RKO (cell line): ENCODE data around the gene DNAJA3.

Source experiments
- DNase-seq: peaks from one replicate; pipeline ENCODE4 v3.0.0-alpha.2; 2016; ENCODE audit warnings: low spot score

Gene DNAJA3

DNA sequence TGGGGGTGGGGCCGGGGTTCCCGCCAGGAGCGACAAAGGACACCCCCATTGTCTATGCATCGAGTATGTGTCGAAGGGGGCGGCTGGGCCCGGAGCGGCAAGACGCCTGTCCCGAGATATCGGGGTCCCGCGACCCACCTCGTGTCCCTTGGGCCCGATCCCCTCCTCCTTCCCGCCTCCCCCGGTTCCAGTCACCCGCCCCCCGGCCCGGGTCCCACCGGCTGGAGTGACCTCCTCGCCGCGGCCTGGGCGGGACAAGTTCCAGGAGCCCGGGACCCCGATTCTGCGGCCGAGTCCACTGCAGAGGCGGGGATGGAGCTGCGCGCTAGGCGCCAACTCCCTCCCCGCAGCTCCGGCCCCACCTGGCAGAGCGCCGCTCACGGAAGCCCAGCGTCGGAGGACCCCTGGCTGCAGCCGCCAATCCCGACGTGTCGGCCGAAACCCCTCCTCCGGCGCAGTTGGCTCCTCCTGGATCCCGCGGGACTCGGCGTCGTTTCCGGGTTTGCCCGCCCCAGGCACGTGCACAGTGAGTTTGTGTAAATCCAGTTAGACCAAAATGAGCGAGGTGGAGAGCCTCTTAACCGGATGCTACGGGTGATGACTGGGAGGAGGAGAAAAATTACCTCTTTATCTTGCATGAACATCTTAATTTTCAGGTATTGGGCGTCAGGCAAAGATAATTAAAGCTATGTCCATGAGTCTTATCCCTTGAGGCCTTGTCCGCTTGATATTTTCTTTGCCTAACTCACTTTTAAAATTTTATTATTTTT is 48.7 kb downstream of the DNAJA3 start, which contains the start of gene NMRAL1:
TSS of gene NMRAL1 (minus strand) at position 434 of the 770 bp plus-strand sequence. CDS start 493 bp downstream, outside the sequence.
- DNase-seq = peak; percentile 96

DNA sequence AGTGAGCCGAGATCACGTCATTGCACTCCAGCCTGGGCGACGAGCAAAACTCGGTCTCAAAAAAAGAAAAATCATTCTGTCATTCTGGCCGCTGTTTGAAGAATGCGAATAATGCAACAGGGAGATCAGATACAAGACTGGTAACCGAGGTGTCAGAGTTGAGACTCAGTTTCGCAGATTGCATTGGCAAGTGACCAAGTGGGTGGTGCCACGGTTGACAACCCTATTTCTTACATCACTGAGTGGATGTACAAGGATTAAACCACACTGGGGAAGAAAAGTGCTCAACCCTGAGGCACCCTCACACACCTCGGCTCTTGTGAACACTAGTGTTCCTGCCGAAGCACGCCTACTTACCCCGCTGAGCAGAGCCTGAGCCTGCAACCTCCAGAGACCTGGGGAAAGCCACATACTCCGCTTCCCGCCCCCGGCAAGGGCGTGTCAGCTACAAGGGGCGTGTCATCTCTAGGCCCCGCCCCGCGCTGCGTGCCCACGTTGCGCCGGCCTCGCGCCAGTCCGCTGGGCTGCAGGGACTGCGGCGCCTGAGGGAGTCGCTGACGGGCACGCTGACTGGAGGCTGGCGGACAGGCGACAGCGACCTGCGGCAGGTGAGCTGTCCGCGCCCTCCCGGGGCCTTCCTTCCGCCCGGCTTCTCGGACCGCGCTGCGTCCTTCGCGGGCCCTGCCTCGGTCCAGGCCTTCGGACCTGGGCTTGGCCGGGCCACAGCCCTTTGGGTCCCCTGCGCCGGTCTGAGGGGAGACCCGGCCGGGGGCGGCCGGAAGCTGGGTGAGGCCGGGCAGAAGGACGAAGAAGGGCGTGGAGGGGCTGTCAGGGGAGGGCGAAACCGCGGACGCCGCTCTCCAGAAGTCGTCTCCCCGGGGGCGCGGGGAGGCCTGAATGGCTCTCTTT is 50.5 kb downstream of the DNAJA3 start, which contains the start of gene HMOX2:
TSS of gene HMOX2 (plus strand) at position 519 of the 909 bp plus-strand sequence. CDS start 29,127 bp downstream, outside the sequence.
- peak; percentile 95 for DNase-seq

DNA sequence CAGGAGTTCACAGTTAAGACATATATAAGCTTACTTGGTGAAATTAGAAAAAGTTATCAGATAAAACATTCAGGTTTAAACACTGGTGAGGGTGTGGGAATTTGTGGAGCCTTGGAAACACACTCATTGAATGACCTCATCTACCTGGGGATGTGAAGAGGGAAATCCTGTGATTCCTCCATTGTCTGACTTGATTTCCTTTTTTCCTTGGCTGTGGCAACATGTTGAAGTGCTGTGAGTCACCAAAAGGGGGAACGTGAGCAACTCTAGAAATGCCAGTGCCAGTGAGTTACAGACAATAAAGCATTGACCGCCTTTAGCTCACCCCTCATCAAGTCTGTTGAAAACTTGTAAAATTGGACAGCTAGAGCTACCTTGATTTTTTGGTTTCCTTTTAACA is 52.3 kb downstream of the DNAJA3 start:
- peak; percentile 74 for DNase-seq

DNA sequence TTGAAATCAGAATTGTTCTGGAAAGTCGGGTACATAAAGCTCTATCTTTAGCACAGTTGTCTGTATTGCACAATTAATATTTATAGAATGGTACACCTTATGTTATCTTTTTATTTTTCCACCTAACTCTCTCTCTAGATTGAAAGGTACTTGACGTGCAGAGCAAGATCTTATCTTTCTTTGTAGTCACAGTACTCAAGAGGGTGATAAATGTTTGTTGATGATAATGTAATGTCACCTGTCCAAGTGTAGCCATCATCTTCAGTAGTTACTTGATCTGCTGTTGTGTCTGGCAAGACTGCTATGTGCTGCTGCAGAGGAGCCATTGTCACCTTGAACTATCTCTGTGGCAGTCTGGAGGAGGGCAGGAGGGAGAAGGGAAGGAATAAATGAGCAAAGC is 55.9 kb downstream of the DNAJA3 start:
- no peak for DNase-seq

DNA sequence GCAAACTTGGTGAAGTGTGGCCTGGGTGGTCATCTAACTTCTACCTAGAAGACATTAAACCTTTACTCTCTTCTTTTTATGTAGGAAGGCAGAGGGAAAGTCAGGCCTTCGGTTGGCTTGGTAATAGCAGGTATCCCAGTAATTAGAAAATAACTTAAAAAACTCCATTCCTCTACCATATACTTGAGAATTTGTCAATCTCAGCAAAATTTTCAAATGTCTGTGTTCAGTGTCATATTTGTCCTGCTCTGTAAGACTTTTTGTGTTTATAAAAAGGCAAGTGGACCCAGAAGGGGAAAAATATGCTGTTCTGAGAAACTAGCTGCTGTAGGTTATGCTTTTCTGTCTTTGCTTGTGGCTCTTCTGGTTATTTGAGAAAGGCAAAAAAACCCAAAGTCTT is 56.3 kb downstream of the DNAJA3 start:
- DNase-seq = no peak

DNA sequence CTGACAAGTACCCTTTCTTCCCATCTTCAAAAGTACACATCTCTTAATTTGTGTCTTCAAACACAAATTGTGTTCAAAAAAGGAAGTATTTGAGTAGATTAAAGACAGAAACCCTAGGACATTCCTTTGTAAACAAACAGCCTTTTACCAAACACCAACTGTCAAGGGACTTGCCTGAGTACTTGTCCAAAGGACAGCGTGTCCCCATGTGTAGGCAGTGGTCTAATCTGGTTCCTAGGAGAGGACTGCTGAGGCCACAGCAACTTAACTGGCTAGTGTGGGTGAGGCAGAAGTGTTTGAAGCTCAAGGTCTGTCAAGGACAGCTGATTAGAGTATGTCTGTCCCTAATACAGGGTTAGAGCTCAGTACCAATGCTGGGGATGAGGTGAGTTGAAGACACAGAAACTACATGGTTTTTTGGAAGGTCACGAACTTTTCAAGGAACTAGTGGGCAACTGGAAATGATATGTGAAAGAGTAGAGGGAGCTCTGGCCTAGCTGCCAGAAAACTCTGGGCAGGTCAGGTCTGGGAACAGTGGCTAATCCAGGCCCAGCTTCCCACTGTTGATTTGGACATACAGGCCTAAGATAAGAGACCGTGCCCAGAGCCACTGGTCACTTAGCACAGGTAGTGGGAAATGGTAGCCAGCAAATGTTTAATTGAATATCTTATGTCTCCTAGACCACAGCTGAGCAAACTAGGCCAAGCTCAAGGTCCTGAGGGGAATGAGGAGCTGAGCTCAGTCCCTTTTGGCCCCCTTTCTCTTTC is 60.6 kb downstream of the DNAJA3 start:
- no peak for DNase-seq

DNA sequence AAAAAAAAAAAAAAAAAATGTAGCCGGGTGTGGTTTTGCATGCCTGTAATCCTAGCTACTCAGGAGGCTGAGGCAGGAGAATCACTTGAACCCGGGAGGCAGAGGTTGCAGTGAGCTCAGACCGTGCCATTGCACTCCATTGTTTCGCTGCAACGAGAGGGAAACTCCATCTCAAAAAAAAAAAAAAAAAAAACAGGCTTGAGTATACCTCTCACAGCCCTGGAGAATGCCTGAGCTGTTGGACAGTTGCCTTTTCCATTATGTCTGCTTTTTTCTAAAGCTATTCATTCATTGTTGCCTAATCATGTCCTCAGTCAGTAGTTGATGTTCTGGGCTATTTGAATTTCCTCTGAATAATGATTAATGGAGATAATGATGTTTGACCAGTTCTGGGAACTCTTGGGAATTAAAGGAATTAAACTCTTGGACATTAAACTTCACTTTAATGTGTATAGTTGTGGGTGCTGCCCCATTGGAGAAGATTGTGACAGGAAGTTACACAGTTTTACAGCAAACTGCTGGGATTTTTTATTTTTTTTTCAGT is 62.4 kb downstream of the DNAJA3 start:
- DNase-seq = no peak

DNA sequence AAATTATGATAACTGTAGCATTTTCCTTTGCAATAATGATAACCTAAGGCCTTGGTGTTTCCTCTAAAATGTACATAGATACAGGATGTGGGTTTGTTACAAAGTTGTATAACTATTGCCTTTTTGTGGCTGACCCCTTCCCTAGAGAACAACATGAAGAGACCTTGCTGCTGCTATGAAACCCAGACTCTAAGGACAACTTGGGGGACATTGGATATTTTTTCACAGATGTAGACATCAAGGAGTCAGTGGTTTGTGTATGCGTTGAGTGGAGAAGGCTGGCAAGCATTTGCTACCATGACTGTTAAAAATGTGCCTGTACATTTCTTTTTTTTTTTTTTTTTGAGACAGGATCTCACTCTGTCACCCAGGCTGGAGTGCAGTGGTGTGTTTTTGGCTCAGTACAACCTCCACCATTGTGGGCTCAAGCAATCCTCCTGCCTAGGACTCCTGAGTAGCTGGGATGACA is 62.9 kb downstream of the DNAJA3 start:
- DNase-seq = no peak

DNA sequence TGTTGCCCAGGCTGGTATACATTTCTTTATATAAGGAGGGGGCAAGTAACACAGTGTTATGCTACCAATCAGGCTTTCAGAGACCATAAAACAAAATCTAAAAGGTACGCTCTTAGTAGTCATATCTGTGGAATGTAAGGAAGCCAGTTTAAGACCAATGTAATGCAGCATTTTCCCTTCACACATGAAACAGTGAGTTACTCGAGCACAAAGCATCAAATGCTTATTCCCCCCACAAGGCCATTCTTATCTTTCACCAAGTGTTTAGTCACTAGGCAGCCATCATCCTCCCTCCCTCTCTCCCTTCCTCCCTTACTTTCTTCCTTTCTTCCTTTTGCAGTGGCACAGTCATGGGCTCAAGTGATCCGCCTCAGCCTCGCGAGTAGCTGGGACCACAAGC is 63.4 kb downstream of the DNAJA3 start:
- DNase-seq = no peak

DNA sequence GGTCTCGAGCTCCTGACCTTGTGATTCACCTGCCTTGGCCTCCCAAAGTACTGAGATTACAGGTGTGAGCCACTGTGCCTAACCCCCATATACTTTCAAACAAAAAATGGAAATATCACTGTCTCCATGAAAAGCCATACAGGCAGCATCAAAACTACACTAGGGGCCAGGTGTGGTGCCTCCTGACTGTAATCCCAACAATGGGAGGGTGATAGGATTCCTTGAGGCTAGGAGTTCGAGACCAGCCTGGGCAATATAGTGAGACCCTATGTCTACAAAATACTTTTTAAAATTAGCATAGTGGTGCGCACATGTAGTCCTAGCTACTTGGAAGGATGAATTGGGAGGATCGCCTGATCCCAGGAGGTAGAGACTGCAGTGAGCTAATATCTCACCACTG is 66.2 kb downstream of the DNAJA3 start:
- no peak for DNase-seq

DNA sequence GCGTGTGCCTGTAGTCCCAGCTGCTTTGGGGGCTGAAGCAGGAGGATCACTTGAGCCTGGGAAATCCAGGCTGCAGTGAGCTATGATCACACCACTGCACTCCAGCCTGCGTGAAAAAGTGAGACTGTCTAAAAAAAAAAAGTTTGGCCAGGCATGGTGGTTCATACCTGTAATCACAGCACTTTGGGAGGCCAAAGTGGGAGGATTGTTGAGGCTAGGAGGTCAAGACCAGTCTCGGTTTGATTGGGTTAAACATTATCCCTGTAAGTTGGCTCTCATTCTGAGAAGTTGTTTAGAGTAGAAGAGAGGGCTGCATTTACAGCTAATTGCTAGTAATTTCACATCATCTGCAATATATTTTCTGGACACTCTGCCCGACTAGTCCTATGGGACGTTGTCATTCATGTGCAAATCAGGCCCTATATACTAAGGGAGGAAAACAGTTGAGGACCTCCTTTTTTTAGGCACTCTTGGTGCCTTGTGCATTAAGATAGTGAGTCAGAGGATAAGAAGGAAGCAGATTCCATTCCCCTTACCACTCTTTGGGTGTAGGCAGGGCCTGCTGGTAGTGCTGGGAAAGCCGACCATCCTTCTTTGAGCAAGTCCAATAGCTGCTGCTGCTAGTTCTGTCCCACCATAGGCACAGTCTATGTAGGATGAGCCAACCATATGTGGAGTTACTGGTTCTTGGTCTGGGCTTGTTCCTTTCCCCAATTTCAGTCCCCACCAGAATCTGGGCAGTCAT is 69.2 kb downstream of the DNAJA3 start:
- peak; percentile 73 for DNase-seq

DNA sequence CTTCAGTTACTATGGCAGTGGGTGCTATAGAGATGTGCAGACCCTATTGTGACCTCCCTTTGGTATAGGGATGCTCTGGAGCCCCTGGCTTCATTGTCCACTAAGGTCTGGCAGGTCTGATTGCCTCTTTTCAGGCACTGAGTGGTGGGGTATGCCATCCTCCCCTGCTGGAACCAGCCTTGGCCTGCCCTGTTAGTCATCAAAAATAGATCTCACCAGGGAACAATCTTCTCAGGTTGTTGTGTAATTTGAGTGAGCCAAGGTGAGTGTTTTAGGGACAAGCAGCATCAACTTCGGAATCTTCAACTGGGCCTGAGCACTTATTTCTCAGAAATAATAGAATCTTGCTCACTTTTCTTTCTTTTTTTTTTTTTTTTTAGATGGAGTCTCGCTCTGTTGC is 70.1 kb downstream of the DNAJA3 start:
- DNase-seq = no peak

DNA sequence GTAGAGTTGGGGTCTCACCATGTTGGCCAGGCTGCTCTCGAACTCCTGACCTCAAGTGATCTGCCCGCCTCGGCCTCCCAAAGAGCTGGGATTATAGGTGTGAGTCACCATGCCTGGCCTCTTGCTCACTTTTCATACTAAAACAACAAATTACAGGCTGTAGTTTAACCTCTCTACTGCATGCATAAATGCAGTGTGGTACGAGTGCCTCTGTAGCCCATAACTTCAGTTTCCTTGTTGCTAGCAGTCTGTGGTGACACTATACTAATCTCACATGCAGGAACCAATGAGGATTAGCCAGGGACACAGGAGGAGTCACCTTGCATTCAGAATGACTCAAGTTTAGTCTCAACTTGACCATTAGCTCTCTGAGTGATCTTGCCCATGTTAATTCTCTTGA is 70.6 kb downstream of the DNAJA3 start:
- peak; percentile 86 for DNase-seq

DNA sequence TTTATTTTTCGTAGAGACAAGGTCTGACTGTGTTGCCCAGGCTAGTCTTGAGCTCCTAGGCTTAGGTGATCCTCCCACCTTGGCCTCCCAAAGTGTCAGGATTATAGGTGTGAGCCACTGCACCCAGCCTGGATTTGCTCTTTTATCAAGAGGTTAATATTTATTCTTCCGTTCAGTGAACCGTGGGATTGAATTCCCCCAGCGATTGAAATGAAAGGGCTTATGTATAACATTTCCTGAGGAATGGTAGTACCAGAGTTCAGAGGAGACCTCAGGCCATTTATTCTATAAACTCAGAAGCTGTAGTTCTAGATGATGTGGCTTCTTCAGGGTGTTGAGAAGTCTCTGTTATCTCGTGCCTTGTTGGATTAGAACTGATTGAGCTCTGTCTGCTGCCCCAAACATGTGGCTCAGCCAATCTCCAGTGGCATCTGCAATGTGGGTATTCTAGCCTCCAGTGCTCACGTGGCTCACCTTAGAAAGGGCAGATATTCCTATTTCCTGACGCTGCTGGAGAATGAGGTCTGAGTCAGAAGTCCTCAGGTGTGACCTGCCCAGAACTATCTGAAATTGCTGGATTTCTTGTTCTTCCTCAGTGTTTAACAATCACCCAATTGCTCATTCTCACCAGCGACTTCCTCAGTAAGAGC is 73.0 kb downstream of the DNAJA3 start:
- DNase-seq = no peak

DNA sequence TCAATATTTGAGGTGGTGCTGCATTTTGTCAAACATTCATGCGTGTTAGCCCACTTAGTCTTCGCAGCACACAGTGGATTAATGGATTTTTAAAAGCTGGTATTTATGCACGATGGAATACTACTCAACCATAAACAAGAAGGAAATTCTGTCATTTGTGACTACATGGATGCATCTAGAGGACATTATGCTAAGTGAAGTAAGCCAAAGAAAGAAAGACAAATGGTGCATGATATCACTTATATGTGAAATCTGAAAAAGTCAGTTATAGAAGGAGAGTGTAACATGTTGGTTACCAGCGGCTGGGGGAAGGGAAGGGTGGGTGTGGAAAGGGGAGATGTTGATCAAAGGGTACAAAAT is 73.5 kb downstream of the DNAJA3 start:
- no peak for DNase-seq

DNA sequence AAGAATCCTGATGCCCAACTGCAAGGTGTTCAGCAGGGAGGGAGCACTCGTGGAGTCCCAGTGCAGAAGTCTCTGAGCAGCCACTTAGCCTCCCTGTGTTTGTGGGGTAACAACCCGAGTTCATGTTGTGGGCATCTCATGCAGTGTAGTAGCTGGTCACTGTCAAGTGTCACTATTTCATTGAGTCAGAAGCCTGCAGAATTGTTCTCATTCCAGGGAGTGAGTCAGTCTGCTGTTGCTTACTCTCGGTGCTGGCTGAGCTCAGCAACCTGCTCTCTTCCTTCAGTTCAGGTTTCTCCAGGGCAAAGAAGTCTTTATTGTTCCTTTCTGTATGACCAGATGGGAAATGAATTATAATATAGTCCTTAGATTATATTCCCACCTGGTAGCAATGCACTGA is 74.6 kb downstream of the DNAJA3 start:
- DNase-seq = peak; percentile 77

DNA sequence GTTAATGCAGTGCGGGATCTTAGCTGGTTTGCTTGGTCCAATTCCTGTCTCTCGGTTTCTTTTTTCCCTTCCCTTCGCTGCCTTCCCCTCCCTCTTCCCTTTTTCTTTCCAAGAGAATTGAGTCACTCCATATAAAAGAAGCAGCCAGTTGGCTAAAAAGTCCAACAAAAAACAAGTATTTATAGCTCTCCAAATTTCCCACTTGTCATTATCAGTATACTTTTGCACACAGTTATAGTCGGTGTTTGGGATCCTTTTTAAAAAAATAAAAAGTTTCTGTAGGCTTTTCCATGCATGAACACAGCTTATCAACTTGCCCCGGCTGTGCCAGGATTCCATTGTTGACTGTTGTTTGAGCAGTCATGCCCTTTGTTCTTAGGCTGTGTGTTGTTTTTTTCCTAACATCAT is 75.4 kb downstream of the DNAJA3 start:
- no peak for DNase-seq

DNA sequence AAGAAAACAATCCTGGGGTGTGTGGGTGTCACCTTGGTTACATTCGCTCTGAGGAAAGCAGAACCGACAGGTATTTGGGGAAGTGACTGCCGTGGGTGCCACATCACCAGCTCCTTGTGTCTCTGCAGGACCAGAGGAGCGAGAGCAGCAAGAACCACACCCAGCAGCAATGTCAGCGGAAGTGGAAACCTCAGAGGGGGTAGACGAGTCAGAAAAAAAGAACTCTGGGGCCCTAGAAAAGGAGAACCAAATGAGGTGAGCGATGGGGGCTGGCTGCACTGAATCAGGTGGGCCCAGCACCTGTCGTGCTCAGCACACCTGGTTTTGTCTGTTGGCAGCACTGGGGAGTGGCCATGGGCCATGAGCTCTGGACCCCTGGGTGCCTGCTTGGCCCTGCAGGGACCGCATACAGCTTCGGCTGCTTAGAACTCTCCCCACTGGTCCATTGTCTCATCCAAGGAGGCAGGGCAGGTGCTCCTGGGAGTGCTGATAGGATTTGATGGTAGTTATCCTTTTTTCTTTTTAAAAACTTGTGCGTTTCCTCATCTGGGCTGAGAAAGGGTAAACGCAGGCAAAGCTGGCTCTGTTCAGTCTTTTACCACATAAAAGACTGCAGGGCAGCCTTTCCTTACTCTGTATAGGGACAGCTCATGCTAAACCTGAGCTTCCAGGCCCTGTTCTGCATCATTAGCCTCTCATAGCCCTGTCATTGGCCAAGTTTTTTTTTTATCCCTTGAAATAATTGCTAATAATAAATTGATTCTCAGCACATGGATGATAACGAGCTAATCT is 79.9 kb downstream of the DNAJA3 start:
- DNase-seq = no peak
